ENCODE results near the gene TRPM3.

DNA sequence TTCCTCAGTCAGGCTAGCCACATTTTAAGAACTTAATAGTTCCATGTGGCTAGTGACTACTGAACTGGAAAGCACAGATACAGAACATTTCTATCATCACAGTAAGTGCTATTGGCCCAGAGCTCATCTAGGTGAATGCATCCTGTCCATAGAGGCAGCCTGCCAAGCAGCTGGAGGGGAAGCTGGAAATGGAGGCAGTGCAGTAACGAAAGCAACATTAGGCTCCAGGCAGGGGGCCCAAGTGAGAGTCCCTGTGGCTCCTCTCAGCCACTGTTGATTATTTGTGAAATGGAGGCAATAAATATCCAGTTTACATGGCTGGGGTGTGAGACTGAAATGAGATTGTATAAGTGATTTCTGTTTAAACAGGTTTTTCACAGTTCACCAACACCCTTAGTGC lies 479.8 kb downstream of the TRPM3 start:
- TF ChIP-seq POLR2A (IDR thresholded peaks at IDR 0.05) = no peak
- no peak for TF ChIP-seq CTCF (IDR thresholded peaks at IDR 0.05)
- no peak for TF ChIP-seq POLR2AphosphoS5 (IDR thresholded peaks at IDR 0.05)
